Measurements from ENCODE around the gene PLCXD1.
"Not testable (repeated sequence)": the region's sequence is repeated elsewhere in the genome, so short reads cannot be mapped to it uniquely, and the experiment has no call there.

The PLCXD1 gene

GRCh38 chrX:319579-320125, 38.5 kb downstream of the PLCXD1 start:
- TF ChIP-seq CTCF (IDR thresholded peaks at IDR 0.05; ENCODE audit: insufficient read depth, missing control alignments): no peak
- no peak for DNase-seq (ENCODE audit: insufficient read length, low spot score)
- no peak for FAIRE-seq

- DNase-seq (ENCODE audit: insufficient read length, low spot score): no peak
- no peak for TF ChIP-seq CTCF (IDR thresholded peaks at IDR 0.05; ENCODE audit: insufficient read depth, missing control alignments)
- FAIRE-seq: no peak
Observed at GRCh38 chrX:320126-320783, 39.1 kb downstream of the PLCXD1 start.

GRCh38 chrX:323721-324628, 42.8 kb downstream of the PLCXD1 start:
- TF ChIP-seq CTCF (IDR thresholded peaks at IDR 0.05; ENCODE audit: insufficient read depth, missing control alignments): peak; percentile 39
- peak; percentile 55 for FAIRE-seq
- DNase-seq (ENCODE audit: insufficient read length, low spot score): no peak

GRCh38 chrX:324664-325063, 43.5 kb downstream of the PLCXD1 start:
- DNase-seq (ENCODE audit: insufficient read length, low spot score); FAIRE-seq: not testable (repeated sequence)

- DNase-seq (ENCODE audit: insufficient read length, low spot score) (no peak), FAIRE-seq (no peak)
- no peak for TF ChIP-seq CTCF (IDR thresholded peaks at IDR 0.05; ENCODE audit: insufficient read depth, missing control alignments)
Observed at GRCh38 chrX:327660-328126, 46.5 kb downstream of the PLCXD1 start.

GRCh38 chrX:329291-329910, 48.2 kb downstream of the PLCXD1 start:
- no peak for TF ChIP-seq CTCF (IDR thresholded peaks at IDR 0.05; ENCODE audit: insufficient read depth, missing control alignments)
- DNase-seq (ENCODE audit: insufficient read length, low spot score) (no peak), FAIRE-seq (no peak)

- not testable (repeated sequence) for FAIRE-seq; DNase-seq (ENCODE audit: insufficient read length, low spot score)
Observed at GRCh38 chrX:330141-330725, 49.1 kb downstream of the PLCXD1 start.
